ENCODE measurements around the gene PDE1C. TPM values are rescaled to one million over a fixed set of nuclear protein-coding genes. Genes with fewer than 3 reads are reported as not detected.
A peak's percentile ranks its signal among the peaks of the same experiment; 100 is the strongest.

PDE1C gene
- polyA plus RNA-seq, 1 donor, result 2.6 TPM

DNA sequence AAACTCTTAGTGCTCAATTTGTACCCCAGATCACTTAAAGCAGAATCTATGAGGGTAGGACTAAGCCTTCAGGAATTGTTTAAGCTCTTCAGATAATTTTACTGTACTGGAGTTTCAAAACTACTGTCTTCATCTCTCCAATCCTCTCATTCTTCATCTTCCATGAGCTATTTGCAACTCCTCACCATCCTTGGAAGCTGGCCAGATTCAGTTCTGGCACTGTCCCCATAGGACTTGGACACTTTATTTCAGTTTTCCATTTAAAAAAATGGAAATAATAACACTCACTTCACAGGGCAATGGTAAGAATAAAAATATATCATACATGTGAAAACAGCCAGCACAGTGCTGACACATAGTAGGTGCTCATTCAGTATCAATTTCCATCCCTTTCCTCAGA, 308.6 kb downstream of the PDE1C start:
- no peaks in the 10 kb centered on the region for H3K9me3 ChIP-seq (ENCODE audit: control insufficient read depth, low read depth, low read length)
- DNase-seq, result no peak
- no peak overlapping the region for H3K4me3 ChIP-seq (ENCODE audit: low read length)
- no peak overlapping the region for H3K27ac ChIP-seq (ENCODE audit: low read length)
- no peaks in the 10 kb centered on the region for H3K36me3 ChIP-seq (ENCODE audit: control insufficient read depth, insufficient read depth, low read length)
- H3K4me1 ChIP-seq (ENCODE audit: control insufficient read depth, insufficient read depth, low read length), result no peaks in the 10 kb centered on the region
- no peaks in the 10 kb centered on the region for H3K27me3 ChIP-seq (ENCODE audit: control insufficient read depth, insufficient read depth, low read length)

DNA sequence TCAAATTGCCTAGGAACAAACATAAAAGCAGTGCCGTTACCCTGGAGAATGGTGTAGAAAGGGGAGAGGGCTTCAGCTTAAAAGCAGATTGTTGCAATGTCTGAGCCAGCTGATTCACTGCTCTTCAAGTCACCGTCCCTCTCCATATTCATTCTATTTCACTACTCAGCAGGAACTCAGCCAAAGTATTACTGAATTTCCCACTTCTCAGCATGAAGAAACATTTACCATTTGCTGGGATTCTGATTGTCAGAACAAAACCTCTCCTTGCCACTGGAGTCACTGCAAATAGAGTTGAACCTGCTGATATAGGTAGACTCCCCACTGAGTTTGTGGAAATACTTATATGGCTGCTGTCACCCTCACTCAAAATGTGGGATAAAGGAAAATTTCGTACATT, 311.5 kb downstream of the PDE1C start:
- H3K4me1 ChIP-seq (ENCODE audit: control insufficient read depth, insufficient read depth, low read length), result no peaks in the 10 kb centered on the region
- DNase-seq, result no peak
- H3K36me3 ChIP-seq (ENCODE audit: control insufficient read depth, insufficient read depth, low read length), result no peaks in the 10 kb centered on the region
- no peak overlapping the region for H3K4me3 ChIP-seq (ENCODE audit: low read length)
- 33% methylated on average over 1 of the region's 3 CpGs for WGBS (ENCODE audit: insufficient coverage, low lambda C conversion rate)
- H3K9me3 ChIP-seq (ENCODE audit: control insufficient read depth, low read depth, low read length), result no peaks in the 10 kb centered on the region
- H3K27ac ChIP-seq (ENCODE audit: low read length), result no peak overlapping the region
- no peaks in the 10 kb centered on the region for H3K27me3 ChIP-seq (ENCODE audit: control insufficient read depth, insufficient read depth, low read length)

DNA sequence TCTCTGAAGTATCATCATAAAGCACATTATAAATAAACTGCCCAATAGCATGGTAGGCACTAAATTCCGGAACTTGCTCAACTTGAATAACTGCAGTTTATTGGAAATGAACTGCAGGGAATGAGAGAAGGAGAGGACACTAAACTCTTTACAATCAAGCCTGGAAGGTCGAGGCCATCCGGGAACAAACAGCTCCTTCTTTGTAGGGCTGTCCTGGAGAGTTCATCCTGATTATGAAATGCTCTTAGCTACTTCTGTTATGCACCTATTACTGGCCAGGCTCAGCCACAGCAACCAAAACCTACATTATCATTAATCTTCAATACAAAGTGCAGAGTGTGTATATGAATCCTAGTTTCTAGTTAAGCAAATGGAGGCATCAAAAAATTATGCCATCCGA, 318.5 kb downstream of the PDE1C start:
- WGBS (ENCODE audit: insufficient coverage, low lambda C conversion rate), result no CpG with 5 or more reads among the region's 4 CpGs

DNA sequence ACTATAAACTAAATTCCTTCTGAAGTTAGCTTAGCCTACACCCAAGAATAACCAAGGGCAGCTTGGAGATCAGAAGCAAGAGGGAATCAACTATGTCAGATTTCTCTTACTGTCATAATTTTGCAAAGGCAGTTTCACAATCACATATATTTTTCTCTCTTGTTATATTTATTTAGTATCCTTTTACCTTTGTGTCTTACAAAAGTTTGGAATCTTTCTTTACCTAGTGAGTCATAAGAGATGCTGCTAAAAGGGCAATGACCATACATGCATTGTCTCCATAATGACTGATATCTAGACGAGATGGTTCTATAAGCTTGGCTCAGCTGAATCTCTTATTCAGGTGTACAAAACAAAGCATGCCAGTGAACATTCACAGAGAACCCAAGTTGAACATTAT, 322.1 kb downstream of the PDE1C start:
- H3K27ac ChIP-seq (ENCODE audit: low read length), result no peak overlapping the region
- peaks cover 3% of the 10 kb centered on the region for H3K27me3 ChIP-seq (ENCODE audit: control insufficient read depth, insufficient read depth, low read length)
- no peaks in the 10 kb centered on the region for H3K9me3 ChIP-seq (ENCODE audit: control insufficient read depth, low read depth, low read length)
- no CpG with 5 or more reads among the region's 1 CpG for WGBS (ENCODE audit: insufficient coverage, low lambda C conversion rate)
- H3K4me1 ChIP-seq (ENCODE audit: control insufficient read depth, insufficient read depth, low read length), result no peaks in the 10 kb centered on the region
- DNase-seq, result no peak
- H3K36me3 ChIP-seq (ENCODE audit: control insufficient read depth, insufficient read depth, low read length), result no peaks in the 10 kb centered on the region
- H3K4me3 ChIP-seq (ENCODE audit: low read length), result no peak overlapping the region

More for the DNA sequence above, 318.5 kb downstream of the PDE1C start:
- no peak for DNase-seq
- H3K27me3 ChIP-seq (ENCODE audit: control insufficient read depth, insufficient read depth, low read length), result no peaks in the 10 kb centered on the region
- no peaks in the 10 kb centered on the region for H3K9me3 ChIP-seq (ENCODE audit: control insufficient read depth, low read depth, low read length)
- no peaks in the 10 kb centered on the region for H3K36me3 ChIP-seq (ENCODE audit: control insufficient read depth, insufficient read depth, low read length)
- no peak overlapping the region for H3K27ac ChIP-seq (ENCODE audit: low read length)
- H3K4me3 ChIP-seq (ENCODE audit: low read length), result no peak overlapping the region
- H3K4me1 ChIP-seq (ENCODE audit: control insufficient read depth, insufficient read depth, low read length), result no peaks in the 10 kb centered on the region

DNA sequence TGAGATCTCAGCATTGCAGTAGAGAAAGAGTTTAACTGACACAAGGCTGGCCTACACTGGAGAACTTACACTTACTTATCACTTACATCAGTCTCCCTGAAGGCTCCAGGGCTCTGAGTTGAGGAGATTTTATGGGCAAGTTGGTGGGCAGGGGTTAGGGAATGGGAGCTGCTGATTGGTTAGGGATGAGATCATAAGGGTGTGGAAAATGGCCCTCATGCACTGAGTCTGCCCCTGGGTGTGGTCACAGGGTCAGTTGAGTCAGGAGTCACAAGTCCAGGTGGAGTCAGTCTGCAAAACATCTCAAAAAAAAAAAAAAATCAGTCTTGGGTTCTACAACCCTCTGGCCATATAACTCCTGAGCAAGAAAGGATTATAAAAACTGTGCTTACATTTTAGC, 322.7 kb downstream of the PDE1C start:
- Histone ChIP-seq H3K4me3 (ENCODE audit: low read length) (no peak overlapping the region), H3K4me1 (ENCODE audit: control insufficient read depth, insufficient read depth, low read length) (no peaks in the 10 kb centered on the region), H3K27me3 (ENCODE audit: control insufficient read depth, insufficient read depth, low read length) (peaks cover 3% of the 10 kb centered on the region), H3K36me3 (ENCODE audit: control insufficient read depth, insufficient read depth, low read length) (no peaks in the 10 kb centered on the region), H3K9me3 (ENCODE audit: control insufficient read depth, low read depth, low read length) (no peaks in the 10 kb centered on the region), H3K27ac (ENCODE audit: low read length) (no peak overlapping the region)
- DNase-seq, result peak; percentile 36 to 64

DNA sequence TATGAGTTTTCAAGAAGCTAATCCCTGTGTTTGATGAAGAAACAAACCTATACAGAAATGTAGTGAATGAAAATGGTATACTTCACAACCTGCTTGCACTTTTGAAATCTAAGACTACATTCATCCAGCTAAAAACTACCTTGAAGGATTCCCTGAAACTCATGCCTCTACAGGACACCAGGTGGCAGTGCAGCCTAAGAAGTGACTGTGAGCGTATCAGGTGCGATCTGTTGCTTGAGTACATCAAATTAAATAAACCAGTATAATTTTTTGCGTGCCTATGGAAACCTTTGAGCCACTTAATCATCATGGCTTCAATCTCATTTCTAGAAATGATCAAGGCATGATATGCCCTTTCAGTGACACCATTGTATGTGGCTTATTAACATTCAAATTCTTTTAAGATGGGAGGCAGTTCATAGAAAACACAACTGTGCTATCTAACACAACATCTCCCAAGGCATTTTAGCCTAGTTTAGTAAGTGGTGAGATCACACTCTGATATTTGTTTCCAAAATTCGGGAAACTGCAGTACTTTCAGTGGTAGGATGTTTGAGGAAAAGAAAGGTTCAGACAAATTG, 325.8 kb downstream of the PDE1C start:
- 0% methylated on average over 1 of the region's 4 CpGs for WGBS (ENCODE audit: insufficient coverage, low lambda C conversion rate)
- H3K27ac ChIP-seq (ENCODE audit: low read length), result no peak overlapping the region
- no peaks in the 10 kb centered on the region for H3K4me1 ChIP-seq (ENCODE audit: control insufficient read depth, insufficient read depth, low read length)
- peak; percentile 35 to 42 for DNase-seq
- H3K9me3 ChIP-seq (ENCODE audit: control insufficient read depth, low read depth, low read length), result no peaks in the 10 kb centered on the region
- H3K36me3 ChIP-seq (ENCODE audit: control insufficient read depth, insufficient read depth, low read length), result no peaks in the 10 kb centered on the region
- H3K4me3 ChIP-seq (ENCODE audit: low read length), result no peak overlapping the region
- H3K27me3 ChIP-seq (ENCODE audit: control insufficient read depth, insufficient read depth, low read length), result peaks cover 14% of the 10 kb centered on the region

DNA sequence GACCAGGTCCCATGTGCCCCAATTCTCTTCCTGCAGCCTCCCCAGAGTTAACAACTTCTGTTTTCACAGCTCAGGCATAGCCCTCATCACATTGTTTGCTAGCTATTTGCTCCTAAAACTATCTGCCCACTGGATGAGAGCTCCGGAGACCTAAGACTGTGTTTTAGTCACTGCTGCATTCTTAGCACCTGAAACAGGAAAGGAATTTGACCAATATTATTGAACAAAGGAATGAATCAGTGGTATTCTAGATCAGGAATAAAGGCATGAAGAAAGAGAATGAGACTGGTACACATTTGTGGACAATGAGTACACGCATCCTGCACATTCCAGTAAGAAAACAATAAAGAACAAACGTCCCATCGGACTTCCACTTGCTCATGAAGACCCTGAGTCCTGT, 328.4 kb downstream of the PDE1C start:
- 73% methylated on average over 3 of the region's 4 CpGs for WGBS (ENCODE audit: insufficient coverage, low lambda C conversion rate)
- no peak overlapping the region for H3K4me3 ChIP-seq (ENCODE audit: low read length)
- H3K9me3 ChIP-seq (ENCODE audit: control insufficient read depth, low read depth, low read length), result no peaks in the 10 kb centered on the region
- H3K27ac ChIP-seq (ENCODE audit: low read length), result no peak overlapping the region
- H3K36me3 ChIP-seq (ENCODE audit: control insufficient read depth, insufficient read depth, low read length), result no peaks in the 10 kb centered on the region
- peaks cover 14% of the 10 kb centered on the region for H3K27me3 ChIP-seq (ENCODE audit: control insufficient read depth, insufficient read depth, low read length)
- no peaks in the 10 kb centered on the region for H3K4me1 ChIP-seq (ENCODE audit: control insufficient read depth, insufficient read depth, low read length)
- DNase-seq, result no peak

DNA sequence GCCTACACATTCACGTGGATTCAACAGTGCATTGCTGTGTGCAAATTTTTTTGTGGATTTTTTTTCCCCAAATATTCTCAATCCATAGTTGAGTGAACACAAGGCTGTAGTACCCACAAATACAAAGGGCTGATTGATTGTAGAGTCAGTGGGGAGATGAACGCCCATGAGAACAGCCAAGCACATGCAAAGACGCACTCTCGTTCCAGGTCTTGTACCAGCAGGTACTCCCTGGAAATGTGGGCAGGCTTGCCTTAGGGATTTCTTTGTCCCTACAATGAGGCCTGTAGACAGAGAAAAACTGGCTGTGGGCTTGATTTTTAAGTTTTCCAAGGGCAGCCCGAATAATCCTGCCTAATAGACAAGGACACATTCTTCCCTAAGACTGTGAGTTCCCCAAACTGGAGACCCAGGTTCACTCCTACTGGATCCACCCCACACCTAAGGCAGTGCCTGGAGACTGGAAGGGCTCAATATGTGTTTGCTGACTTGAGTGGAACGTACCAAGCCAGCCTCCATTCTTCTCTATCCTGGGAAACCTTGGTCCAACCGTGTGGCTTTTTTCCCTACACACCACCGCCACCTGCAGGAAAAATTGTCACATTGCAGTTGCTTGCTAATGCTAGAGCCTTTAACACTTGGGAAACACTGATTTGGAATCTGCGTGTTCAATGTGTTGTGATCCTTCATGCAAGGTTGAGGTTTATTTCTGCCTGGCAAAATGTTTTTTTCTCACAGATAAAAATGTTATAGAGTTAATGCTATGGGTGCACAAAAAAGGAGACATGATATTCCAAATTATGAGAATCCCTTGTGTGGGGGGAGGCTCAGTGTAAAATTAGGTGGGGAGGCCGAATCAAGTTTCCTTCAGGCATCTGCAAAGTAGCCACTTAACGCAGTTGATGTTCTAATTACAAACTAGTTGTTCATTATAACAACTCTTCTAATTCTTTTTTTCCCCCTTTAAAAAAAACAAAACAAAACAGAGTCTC, 333.9 kb downstream of the PDE1C start:
- 39% methylated on average over 3 of the region's 11 CpGs for WGBS (ENCODE audit: insufficient coverage, low lambda C conversion rate)
- Histone ChIP-seq H3K9me3 (ENCODE audit: control insufficient read depth, low read depth, low read length) (no peaks in the 10 kb centered on the region), H3K36me3 (ENCODE audit: control insufficient read depth, insufficient read depth, low read length) (no peaks in the 10 kb centered on the region)

DNA sequence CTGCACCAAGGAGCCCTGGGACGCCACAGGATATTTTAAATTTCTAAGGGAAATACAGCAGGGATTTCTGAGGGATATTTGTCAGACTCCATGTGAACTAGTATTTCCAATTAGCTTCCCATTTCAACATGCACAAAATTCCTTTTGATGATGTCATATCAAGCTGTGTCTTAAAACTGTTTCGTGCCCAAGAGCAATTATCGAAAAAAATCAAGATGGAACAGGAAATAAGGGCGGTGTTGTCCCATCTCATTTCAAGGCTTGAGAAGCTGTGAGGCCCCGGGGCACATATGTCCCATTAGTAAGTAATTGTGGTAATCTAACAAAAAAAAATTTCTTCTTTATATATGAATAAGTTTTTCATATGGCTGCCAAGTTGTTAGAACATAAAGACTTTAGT, 335.8 kb downstream of the PDE1C start:
- no peaks in the 10 kb centered on the region for H3K27me3 ChIP-seq (ENCODE audit: control insufficient read depth, insufficient read depth, low read length)
- no peaks in the 10 kb centered on the region for H3K9me3 ChIP-seq (ENCODE audit: control insufficient read depth, low read depth, low read length)
- no peaks in the 10 kb centered on the region for H3K4me1 ChIP-seq (ENCODE audit: control insufficient read depth, insufficient read depth, low read length)
- no peak for DNase-seq
- no peaks in the 10 kb centered on the region for H3K36me3 ChIP-seq (ENCODE audit: control insufficient read depth, insufficient read depth, low read length)
- H3K27ac ChIP-seq (ENCODE audit: low read length), result no peak overlapping the region
- 100% methylated on average over 3 of the region's 5 CpGs for WGBS (ENCODE audit: insufficient coverage, low lambda C conversion rate)
- no peak overlapping the region for H3K4me3 ChIP-seq (ENCODE audit: low read length)

More for the DNA sequence above, 333.9 kb downstream of the PDE1C start:
- Histone ChIP-seq H3K4me1 (ENCODE audit: control insufficient read depth, insufficient read depth, low read length) (no peaks in the 10 kb centered on the region), H3K27me3 (ENCODE audit: control insufficient read depth, insufficient read depth, low read length) (no peaks in the 10 kb centered on the region), H3K27ac (ENCODE audit: low read length) (no peak overlapping the region), H3K4me3 (ENCODE audit: low read length) (no peak overlapping the region)
- peak; percentile 35 to 40 for DNase-seq

DNA sequence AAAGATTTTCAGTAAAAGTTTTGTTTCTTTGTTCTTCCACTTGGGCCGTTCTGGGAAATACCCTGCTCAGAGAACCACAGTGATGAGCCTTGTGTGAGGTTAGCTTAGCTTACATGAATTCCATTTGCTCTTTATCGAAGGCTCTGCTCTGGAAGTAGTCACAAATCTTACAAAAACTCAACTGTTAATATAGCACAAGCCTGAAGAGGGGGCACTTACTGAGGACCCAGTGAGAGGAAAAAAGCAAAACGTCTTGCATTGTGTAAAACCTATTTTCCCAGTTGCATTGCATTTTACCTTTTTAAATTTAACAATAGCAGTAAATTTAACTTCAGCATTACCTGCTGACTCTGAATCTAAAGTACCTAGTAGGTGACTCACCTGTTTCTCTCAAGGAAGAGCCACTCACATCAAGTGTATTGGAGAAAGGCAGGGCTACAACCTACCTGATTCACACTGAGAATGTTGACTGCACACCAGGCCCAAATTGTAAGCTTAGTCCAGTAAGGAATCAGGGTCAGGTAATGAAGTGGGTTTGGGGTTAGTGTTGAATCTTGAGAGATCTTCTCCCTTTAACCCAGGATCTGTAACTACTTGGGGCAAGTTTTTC, 340.9 kb downstream of the PDE1C start:
- Histone ChIP-seq H3K9me3 (ENCODE audit: control insufficient read depth, low read depth, low read length) (no peaks in the 10 kb centered on the region), H3K4me3 (ENCODE audit: low read length) (no peak overlapping the region), H3K4me1 (ENCODE audit: control insufficient read depth, insufficient read depth, low read length) (no peaks in the 10 kb centered on the region), H3K27ac (ENCODE audit: low read length) (no peak overlapping the region), H3K27me3 (ENCODE audit: control insufficient read depth, insufficient read depth, low read length) (peaks cover 3% of the 10 kb centered on the region), H3K36me3 (ENCODE audit: control insufficient read depth, insufficient read depth, low read length) (no peaks in the 10 kb centered on the region)
- no CpG with 5 or more reads among the region's 3 CpGs for WGBS (ENCODE audit: insufficient coverage, low lambda C conversion rate)
- no peak for DNase-seq
